ENCODE data around the gene GRID1. TPM values are rescaled to one million over a fixed set of nuclear protein-coding genes. Genes with fewer than 3 reads are reported as not detected.
"Not testable (repeated sequence)": the region's sequence is repeated elsewhere in the genome, so short reads cannot be mapped to it uniquely, and the experiment has no call there.

The GRID1 gene
- total RNA-seq, 3 donors from 2014 or later: 2.3 to 8.5 (median 5.9) TPM

- intact Hi-C loops (cut with DNase I; ENCODE audit: low total_unique reads): no loop called here
- Histone ChIP-seq H3K9me3 (no peaks in the 10 kb centered on the region), H3K36me3 (no peaks in the 10 kb centered on the region), H3K4me1 (no peaks in the 10 kb centered on the region), H3K27ac (no peak overlapping the region), H3K4me3 (no peak overlapping the region), H3K27me3 (no peaks in the 10 kb centered on the region)
- no peak for DNase-seq (ENCODE audit: low spot score in 2 of 2)
- TF ChIP-seq POLR2AphosphoS5 (IDR thresholded peaks at IDR 0.05) (no peak), POLR2A (IDR thresholded peaks at IDR 0.05) (no peak), CTCF (IDR thresholded peaks at IDR 0.05) (no peak)
Observed at GRCh38 chr10:85724215-85724614, 642.4 kb downstream of the GRID1 start.

- Histone ChIP-seq H3K36me3 (no peaks in the 10 kb centered on the region), H3K27me3 (no peaks in the 10 kb centered on the region), H3K27ac (no peak overlapping the region), H3K4me3 (no peak overlapping the region), H3K9me3 (peaks cover 0 to 2% of the 10 kb centered on the region in 2 donors), H3K4me1 (no peaks in the 10 kb centered on the region)
- intact Hi-C loops (cut with DNase I; ENCODE audit: low total_unique reads): no loop called here
- no peak for DNase-seq (ENCODE audit: low spot score in 2 of 2)
- no peak for TF ChIP-seq POLR2A (IDR thresholded peaks at IDR 0.05)
- no peak for TF ChIP-seq POLR2AphosphoS5 (IDR thresholded peaks at IDR 0.05)
- TF ChIP-seq CTCF (IDR thresholded peaks at IDR 0.05): no peak
Observed at GRCh38 chr10:85720931-85721590, 645.5 kb downstream of the GRID1 start.

DNA sequence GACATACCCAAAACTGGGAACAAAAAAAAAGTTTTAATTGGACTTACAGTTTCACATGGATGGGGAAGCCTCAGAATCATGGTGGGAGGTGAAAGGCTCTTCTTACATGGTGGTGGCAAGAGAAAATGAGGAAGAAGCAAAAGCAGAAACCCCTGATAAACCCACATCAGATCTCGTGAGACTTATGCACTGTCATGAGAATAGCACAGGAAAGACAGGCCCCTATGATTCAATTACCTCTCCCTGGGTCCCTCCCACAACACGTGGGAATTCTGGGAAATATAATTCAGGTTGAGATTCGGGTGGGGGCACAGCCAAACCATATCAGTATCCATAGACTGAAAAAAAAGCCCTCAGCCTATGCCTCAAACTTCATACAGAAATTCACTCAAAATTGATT, 647.2 kb downstream of the GRID1 start:
- Histone ChIP-seq H3K27me3 (no peaks in the 10 kb centered on the region), H3K9me3 (peaks cover 0 to 2% of the 10 kb centered on the region in 2 donors), H3K4me3 (no peak overlapping the region), H3K36me3 (no peaks in the 10 kb centered on the region), H3K4me1 (no peaks in the 10 kb centered on the region), H3K27ac (no peak overlapping the region)
- TF ChIP-seq CTCF (IDR thresholded peaks at IDR 0.05) (no peak), POLR2AphosphoS5 (IDR thresholded peaks at IDR 0.05) (no peak), POLR2A (IDR thresholded peaks at IDR 0.05) (no peak)
- intact Hi-C loops (cut with DNase I; ENCODE audit: low total_unique reads): no loop called here
- DNase-seq (ENCODE audit: low spot score in 2 of 2): no peak

DNA sequence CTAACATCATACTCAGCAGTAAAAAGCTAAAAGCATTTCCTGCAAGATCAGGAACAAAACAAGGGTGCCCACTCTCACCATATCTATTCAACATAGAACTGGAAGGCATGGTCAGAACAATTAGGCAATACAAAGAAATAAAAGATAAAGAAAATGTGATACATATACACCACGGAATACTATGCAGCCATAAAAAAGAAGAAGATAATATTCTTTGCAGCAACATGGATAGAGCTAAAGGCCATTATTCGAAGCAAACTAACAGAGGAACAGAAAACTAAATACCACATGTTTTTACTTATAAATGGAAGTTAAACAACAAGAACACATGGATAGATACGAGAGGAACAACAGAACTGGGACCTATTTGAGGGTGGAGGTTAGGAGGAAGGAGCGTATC, 652.7 kb downstream of the GRID1 start:
- no peak overlapping the region for H3K27ac ChIP-seq
- intact Hi-C loops (cut with DNase I; ENCODE audit: low total_unique reads): no loop called here
- TF ChIP-seq POLR2AphosphoS5 (IDR thresholded peaks at IDR 0.05): no peak
- no peak for TF ChIP-seq CTCF (IDR thresholded peaks at IDR 0.05)
- no peak for TF ChIP-seq POLR2A (IDR thresholded peaks at IDR 0.05)
- no peak for DNase-seq (ENCODE audit: low spot score in 2 of 2)
- peaks cover 0 to 2% of the 10 kb centered on the region in 2 donors for H3K9me3 ChIP-seq
- H3K4me3 ChIP-seq: no peak overlapping the region
- H3K27me3 ChIP-seq: no peaks in the 10 kb centered on the region
- no peaks in the 10 kb centered on the region for H3K4me1 ChIP-seq
- H3K36me3 ChIP-seq: no peaks in the 10 kb centered on the region

DNA sequence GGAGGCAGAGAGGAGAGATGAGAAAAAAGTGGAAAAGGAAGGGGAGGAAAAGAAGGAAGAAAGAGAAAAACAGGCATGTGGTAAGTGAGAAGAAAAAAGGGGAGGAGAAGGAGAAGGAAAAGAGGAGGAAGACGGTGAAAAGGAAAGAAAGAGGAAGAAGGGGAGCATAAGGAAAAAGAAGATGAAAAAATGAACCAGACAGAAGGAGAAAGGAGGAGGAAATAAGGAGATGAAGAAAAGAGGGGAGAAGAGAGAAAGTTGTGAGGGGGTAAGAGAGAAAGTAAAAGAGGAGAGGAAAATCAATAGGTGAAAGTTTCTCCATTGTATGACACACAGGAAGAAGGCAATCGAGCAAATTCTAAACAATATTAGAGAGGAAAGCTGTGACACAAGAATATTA, 663.8 kb downstream of the GRID1 start:
- no peaks in the 10 kb centered on the region for H3K9me3 ChIP-seq
- H3K27me3 ChIP-seq: no peaks in the 10 kb centered on the region
- DNase-seq (ENCODE audit: low spot score in 2 of 2): no peak
- intact Hi-C loops (cut with DNase I; ENCODE audit: low total_unique reads): no loop called here
- H3K27ac ChIP-seq: no peak overlapping the region
- H3K4me1 ChIP-seq: no peaks in the 10 kb centered on the region
- TF ChIP-seq CTCF (IDR thresholded peaks at IDR 0.05) (no peak), POLR2AphosphoS5 (IDR thresholded peaks at IDR 0.05) (no peak), POLR2A (IDR thresholded peaks at IDR 0.05) (no peak)
- no peak overlapping the region for H3K4me3 ChIP-seq
- no peaks in the 10 kb centered on the region for H3K36me3 ChIP-seq

DNA sequence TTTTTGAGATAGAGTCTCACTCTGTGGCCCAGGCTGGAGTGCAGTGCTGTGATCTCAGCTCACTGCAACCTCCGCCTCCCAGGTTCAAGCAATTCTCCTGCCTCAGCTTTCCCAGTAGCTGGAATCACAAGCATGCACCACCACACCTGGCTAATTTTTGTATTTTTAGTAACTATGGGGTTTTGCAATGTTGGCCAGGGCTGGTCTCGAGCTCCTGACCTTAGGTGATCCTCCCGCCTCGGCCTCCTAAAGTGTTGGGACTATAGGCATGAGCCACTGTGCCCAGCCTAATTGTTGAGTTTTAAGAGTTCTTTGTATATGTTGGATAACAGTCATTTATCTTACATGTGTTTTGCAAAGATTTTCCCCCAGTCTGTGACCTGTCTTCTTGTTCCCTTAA, 667.5 kb downstream of the GRID1 start:
- H3K4me1 ChIP-seq; H3K27me3 ChIP-seq; H3K9me3 ChIP-seq; H3K4me3 ChIP-seq; intact Hi-C loops (cut with DNase I; ENCODE audit: low total_unique reads); H3K27ac ChIP-seq; DNase-seq (ENCODE audit: low spot score in 2 of 2); H3K36me3 ChIP-seq: not testable (repeated sequence)

Data from breast epithelium (tissue), 4 donors.